ENCODE results near the gene SNX22. TPM values are rescaled to one million over a fixed set of nuclear protein-coding genes. Genes with fewer than 3 reads are reported as not detected.
A peak's percentile ranks its signal among the peaks of the same experiment; 100 is the strongest.

The SNX22 gene
- total RNA-seq, 2 experiments from 2014 or later, result 0.19 to 0.47 TPM

DNA sequence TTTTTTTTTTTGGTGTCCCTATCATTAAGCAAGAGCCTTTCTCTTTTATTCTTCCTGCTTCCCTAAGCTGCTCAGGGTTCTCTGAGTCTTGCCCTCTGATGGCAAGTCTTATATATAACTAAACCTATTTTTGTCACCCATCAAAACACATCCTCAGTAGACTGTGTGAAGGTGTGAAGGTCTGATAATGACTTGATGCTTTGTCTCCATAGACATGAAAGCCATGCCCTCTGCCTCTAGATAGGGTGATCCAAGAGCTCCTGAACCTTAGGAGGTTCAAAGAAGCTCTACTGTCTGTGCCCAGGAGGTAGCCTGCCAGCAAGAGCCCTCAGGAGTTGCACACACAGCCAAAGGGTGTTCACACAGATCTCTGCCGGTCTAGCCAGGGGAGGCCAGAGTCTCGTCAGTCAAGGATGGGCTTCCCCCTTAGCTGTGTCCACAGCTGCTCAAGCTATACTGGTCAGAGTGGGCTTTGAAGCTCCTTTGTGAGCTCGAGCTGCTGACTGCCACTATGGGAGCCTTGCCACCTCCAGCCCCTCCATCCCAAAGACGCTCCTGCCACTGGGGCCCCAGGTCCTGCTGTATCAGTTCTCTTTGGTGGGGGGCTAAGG lies 13.1 kb upstream of the SNX22 start:
- H3K9me3 Mint-ChIP-seq, result no peaks in the 10 kb centered on the region
- peaks cover 16% of the 10 kb centered on the region for H3K36me3 Mint-ChIP-seq (ENCODE audit: low read depth)
- H3K27ac Mint-ChIP-seq, result no peak overlapping the region
- DNase-seq, result no peak
- no peak overlapping the region for H3K4me3 Mint-ChIP-seq
- CTCF ChIA-PET, result interaction anchor here (0.6 kb wide), 1 partner anchor 419 kb away, joined by 3 read pairs; no protein-coding TSS in a partner anchor
- H3K27me3 Mint-ChIP-seq (ENCODE audit: low read depth), result no peaks in the 10 kb centered on the region
- intact Hi-C loops (cut with micrococcal nuclease), result no loop called here
- H3K4me1 Mint-ChIP-seq (ENCODE audit: low read depth), result no peaks in the 10 kb centered on the region

- H3K4me1 Mint-ChIP-seq (ENCODE audit: low read depth), result no peaks in the 10 kb centered on the region
- DNase-seq, result no peak
- H3K27me3 Mint-ChIP-seq (ENCODE audit: low read depth), result no peaks in the 10 kb centered on the region
- CTCF ChIA-PET, result interaction anchor here (1.5 kb wide), 1 partner anchor 11 kb away, joined by 7 read pairs; no protein-coding TSS in a partner anchor
- no peaks in the 10 kb centered on the region for H3K9me3 Mint-ChIP-seq
- H3K27ac Mint-ChIP-seq, result no peak overlapping the region
- H3K4me3 Mint-ChIP-seq, result no peak overlapping the region
- intact Hi-C loops (cut with micrococcal nuclease), result no loop called here
- H3K36me3 Mint-ChIP-seq (ENCODE audit: low read depth), result peaks cover 11% of the 10 kb centered on the region
These were observed 9.6 kb upstream of the SNX22 start for GRCh38 chr15:64141798-64142512.

DNA sequence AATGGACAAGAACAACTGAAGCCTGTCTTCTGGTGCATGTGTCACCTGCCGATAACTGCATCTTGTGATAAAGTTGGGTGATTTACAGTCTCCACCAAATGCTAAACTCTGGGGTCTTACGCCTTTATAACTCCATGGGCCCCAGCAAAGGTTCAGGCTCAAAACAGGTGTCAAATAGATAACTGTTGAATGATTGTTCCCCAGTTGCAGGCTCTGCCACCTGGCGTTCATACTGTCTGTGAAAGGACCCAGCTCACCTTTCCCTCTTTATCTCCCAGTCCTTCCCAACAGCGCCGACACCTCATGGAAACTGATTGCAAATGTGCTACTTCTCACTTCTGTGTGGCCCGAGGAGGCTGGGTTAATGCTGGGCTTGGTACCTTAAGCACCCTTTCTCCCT lies 8.3 kb upstream of the SNX22 start:
- intact Hi-C loops (cut with micrococcal nuclease), result no loop called here
- no peaks in the 10 kb centered on the region for H3K9me3 Mint-ChIP-seq
- peak overlapping the region; percentile 13 for H3K27ac Mint-ChIP-seq
- H3K36me3 Mint-ChIP-seq (ENCODE audit: low read depth), result peaks cover 9% of the 10 kb centered on the region
- H3K4me1 Mint-ChIP-seq (ENCODE audit: low read depth), result no peaks in the 10 kb centered on the region
- CTCF ChIA-PET, result interaction anchor here (0.8 kb wide), 1 partner anchor 12 kb away, joined by 3 read pairs; no protein-coding TSS in a partner anchor
- H3K4me3 Mint-ChIP-seq, result no peak overlapping the region
- H3K27me3 Mint-ChIP-seq (ENCODE audit: low read depth), result no peaks in the 10 kb centered on the region
- no peak for DNase-seq

DNA sequence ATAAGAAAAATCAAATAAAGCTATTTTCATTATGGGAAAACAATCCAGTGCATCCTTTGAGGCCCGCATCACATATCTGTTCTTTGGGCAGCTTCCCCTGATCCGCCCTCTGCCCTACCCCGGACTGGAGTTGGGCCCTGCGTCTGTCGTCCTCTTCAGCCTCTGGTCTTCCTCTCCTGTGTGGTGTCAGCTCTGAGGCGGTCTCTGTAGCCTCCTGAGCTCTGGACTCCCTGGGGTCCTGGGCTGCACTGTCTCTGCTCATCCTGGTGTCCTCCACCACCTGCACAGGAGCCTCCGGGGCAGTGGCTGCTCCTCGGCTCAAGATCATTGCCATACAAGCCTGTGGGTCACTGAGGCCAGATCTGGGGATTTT lies 7.4 kb upstream of the SNX22 start:
- H3K27ac Mint-ChIP-seq, result no peak overlapping the region
- no peaks in the 10 kb centered on the region for H3K27me3 Mint-ChIP-seq (ENCODE audit: low read depth)
- H3K9me3 Mint-ChIP-seq, result no peaks in the 10 kb centered on the region
- intact Hi-C loops (cut with micrococcal nuclease), result no loop called here
- CTCF ChIA-PET, result interaction anchor here (0.8 to 1.5 kb wide), 2 partner anchors 9 to 11 kb away, joined by 3 to 7 read pairs; no protein-coding TSS in a partner anchor
- H3K36me3 Mint-ChIP-seq (ENCODE audit: low read depth), result peaks cover 9% of the 10 kb centered on the region
- H3K4me3 Mint-ChIP-seq, result no peak overlapping the region
- DNase-seq, result no peak
- H3K4me1 Mint-ChIP-seq (ENCODE audit: low read depth), result no peaks in the 10 kb centered on the region

DNA sequence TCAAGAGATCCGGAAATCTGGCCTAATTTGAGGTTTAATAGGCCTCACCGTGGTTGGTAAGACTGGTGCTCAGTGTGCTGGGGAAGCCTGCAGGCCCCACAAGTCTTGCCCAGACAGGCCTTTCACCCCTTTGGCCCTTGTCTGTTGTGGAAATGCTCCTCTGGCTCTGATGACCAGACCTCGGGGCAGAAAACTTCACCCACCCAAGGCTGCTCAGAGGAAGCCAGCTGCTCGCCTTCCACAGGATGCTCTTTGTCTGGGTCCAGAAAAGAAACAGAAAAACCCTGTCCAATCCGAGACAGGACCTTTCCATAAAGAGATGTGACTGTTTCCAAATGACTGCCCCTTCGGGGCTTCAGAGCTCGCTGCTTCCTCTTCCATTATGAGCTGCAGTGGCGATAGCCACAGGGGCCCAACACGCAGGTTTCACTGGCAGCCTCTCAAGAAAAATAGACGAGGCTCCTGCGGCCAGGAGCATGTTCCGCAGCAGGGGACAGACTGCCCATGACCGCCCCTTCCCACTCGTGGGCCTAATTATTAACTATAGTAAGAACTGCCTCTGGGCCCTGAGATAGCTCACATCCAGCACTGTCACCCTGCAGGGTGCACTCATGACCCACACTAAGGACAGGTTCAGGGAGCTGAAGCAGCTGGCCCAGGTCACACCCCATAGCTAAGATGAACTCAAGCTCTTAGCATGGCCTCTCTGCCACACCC lies 6.8 kb upstream of the SNX22 start:
- H3K27me3 Mint-ChIP-seq (ENCODE audit: low read depth), result peaks cover 2% of the 10 kb centered on the region
- H3K36me3 Mint-ChIP-seq (ENCODE audit: low read depth), result peaks cover 9% of the 10 kb centered on the region
- intact Hi-C loops (cut with micrococcal nuclease), result no loop called here
- no peak overlapping the region for H3K27ac Mint-ChIP-seq
- no peak overlapping the region for H3K4me3 Mint-ChIP-seq
- no peaks in the 10 kb centered on the region for H3K9me3 Mint-ChIP-seq
- H3K4me1 Mint-ChIP-seq (ENCODE audit: low read depth), result peaks cover 4% of the 10 kb centered on the region
- no peak for DNase-seq
- CTCF ChIA-PET, result interaction anchor here (1.5 kb wide), 1 partner anchor 8 kb away, joined by 7 read pairs; no protein-coding TSS in a partner anchor

- peaks cover 9% of the 10 kb centered on the region for H3K36me3 Mint-ChIP-seq (ENCODE audit: low read depth)
- peaks cover 10% of the 10 kb centered on the region for H3K4me1 Mint-ChIP-seq (ENCODE audit: low read depth)
- peaks cover 6% of the 10 kb centered on the region for H3K27me3 Mint-ChIP-seq (ENCODE audit: low read depth)
- H3K27ac Mint-ChIP-seq, result no peak overlapping the region
- H3K9me3 Mint-ChIP-seq, result no peaks in the 10 kb centered on the region
- no peak for DNase-seq
- H3K4me3 Mint-ChIP-seq, result no peak overlapping the region
- CTCF ChIA-PET, result interaction anchor here (0.6 to 1.4 kb wide), 2 partner anchors 11 to 59 kb away, joined by 3 to 4 read pairs; no protein-coding TSS in a partner anchor
- intact Hi-C loops (cut with micrococcal nuclease), result no loop called here
These were observed 5.5 kb upstream of the SNX22 start for GRCh38 chr15:64146041-64146440.

GRCh38 chr15:64146520-64146884 lies 5.0 kb upstream of the SNX22 start:
- H3K4me3 Mint-ChIP-seq, result no peak overlapping the region
- peaks cover 7% of the 10 kb centered on the region for H3K27me3 Mint-ChIP-seq (ENCODE audit: low read depth)
- no peak overlapping the region for H3K27ac Mint-ChIP-seq
- H3K4me1 Mint-ChIP-seq (ENCODE audit: low read depth), result peaks cover 10% of the 10 kb centered on the region
- intact Hi-C loops (cut with micrococcal nuclease), result no loop called here
- DNase-seq, result no peak
- CTCF ChIA-PET, result interaction anchor here (1.4 kb wide), 1 partner anchor 11 kb away, joined by 3 read pairs; no protein-coding TSS in a partner anchor
- peaks cover 5% of the 10 kb centered on the region for H3K36me3 Mint-ChIP-seq (ENCODE audit: low read depth)
- no peaks in the 10 kb centered on the region for H3K9me3 Mint-ChIP-seq

GRCh38 chr15:64146885-64147681 lies 4.4 kb upstream of the SNX22 start:
- intact Hi-C loops (cut with micrococcal nuclease), result no loop called here
- DNase-seq, result no peak
- no peaks in the 10 kb centered on the region for H3K9me3 Mint-ChIP-seq
- no peak overlapping the region for H3K27ac Mint-ChIP-seq
- H3K27me3 Mint-ChIP-seq (ENCODE audit: low read depth), result peaks cover 7% of the 10 kb centered on the region
- CTCF ChIA-PET, result interaction anchor here (1.4 kb wide), 1 partner anchor 10 kb away, joined by 3 read pairs; no protein-coding TSS in a partner anchor
- H3K4me3 Mint-ChIP-seq, result no peak overlapping the region
- peaks cover 10% of the 10 kb centered on the region for H3K4me1 Mint-ChIP-seq (ENCODE audit: low read depth)
- H3K36me3 Mint-ChIP-seq (ENCODE audit: low read depth), result peaks cover 2% of the 10 kb centered on the region

- Mint-ChIP-seq H3K9me3 (no peaks in the 10 kb centered on the region), H3K27me3 (ENCODE audit: low read depth) (peaks cover 8% of the 10 kb centered on the region), H3K4me3 (no peak overlapping the region), H3K36me3 (ENCODE audit: low read depth) (peaks cover 2% of the 10 kb centered on the region), H3K27ac (no peak overlapping the region), H3K4me1 (ENCODE audit: low read depth) (peaks cover 17% of the 10 kb centered on the region)
- intact Hi-C loops (cut with micrococcal nuclease), result no loop called here
- no peak for DNase-seq
- CTCF ChIA-PET, result interaction anchor here (0.6 to 1.3 kb wide), 3 partner anchors 11 to 505 kb away, joined by 3 to 4 read pairs (median 4); no protein-coding TSS in a partner anchor
These were observed 3.4 kb upstream of the SNX22 start for GRCh38 chr15:64148168-64148567.

GRCh38 chr15:64148581-64148980 lies 3.0 kb upstream of the SNX22 start:
- Mint-ChIP-seq H3K27ac (no peak overlapping the region), H3K27me3 (ENCODE audit: low read depth) (peaks cover 11% of the 10 kb centered on the region), H3K36me3 (ENCODE audit: low read depth) (peaks cover 2% of the 10 kb centered on the region), H3K4me1 (ENCODE audit: low read depth) (peaks cover 20% of the 10 kb centered on the region), H3K4me3 (no peak overlapping the region), H3K9me3 (no peaks in the 10 kb centered on the region)
- no peak for DNase-seq
- CTCF ChIA-PET, result interaction anchor here (0.8 to 1.3 kb wide), 2 partner anchors 42 to 505 kb away, joined by 3 to 4 read pairs; no protein-coding TSS in a partner anchor
- intact Hi-C loops (cut with micrococcal nuclease), result no loop called here

- intact Hi-C loops (cut with micrococcal nuclease), result no loop called here
- CTCF ChIA-PET, result interaction anchor here (0.5 to 1.0 kb wide), 3 partner anchors 14 to 755 kb away, joined by 3 read pairs; no protein-coding TSS in a partner anchor
- Mint-ChIP-seq H3K36me3 (ENCODE audit: low read depth) (peaks cover 3% of the 10 kb centered on the region), H3K27ac (peak overlapping the region; percentile 57), H3K4me3 (peak overlapping the region; percentile 32), H3K9me3 (no peaks in the 10 kb centered on the region), H3K4me1 (ENCODE audit: low read depth) (peaks cover 20% of the 10 kb centered on the region), H3K27me3 (ENCODE audit: low read depth) (peaks cover 11% of the 10 kb centered on the region)
- DNase-seq, result peak; percentile 73
These were observed 2.1 kb upstream of the SNX22 start for GRCh38 chr15:64149424-64149823.
